Measurements from ENCODE around the gene ADH6. TPM values are rescaled to one million over a fixed set of nuclear protein-coding genes. Genes with fewer than 3 reads are reported as not detected.
"Not testable (repeated sequence)": the region's sequence is repeated elsewhere in the genome, so short reads cannot be mapped to it uniquely, and the experiment has no call there.

ADH6 gene
- total RNA-seq, 1 donor from 2014 or later = not detected

GRCh38 chr4:99201690-99202089 lies 17.4 kb downstream of the ADH6 start:
- no peak for DNase-seq (ENCODE audit: low spot score in 2 of 2)
- FAIRE-seq = no peak

- FAIRE-seq (no peak), DNase-seq (ENCODE audit: low spot score in 2 of 2) (no peak)
Measured at GRCh38 chr4:99200138-99200537, 18.9 kb downstream of the ADH6 start.

- DNase-seq (ENCODE audit: low spot score in 2 of 2) = no peak
- no peak for FAIRE-seq
Measured at GRCh38 chr4:99190336-99190735, 28.7 kb downstream of the ADH6 start.

- DNase-seq (ENCODE audit: low spot score in 2 of 2); FAIRE-seq: not testable (repeated sequence)
Measured at GRCh38 chr4:99189900-99190299, 29.1 kb downstream of the ADH6 start.

- DNase-seq (ENCODE audit: low spot score in 2 of 2) = no peak
- FAIRE-seq = no peak
Measured at GRCh38 chr4:99186029-99186428, 33.0 kb downstream of the ADH6 start.

- FAIRE-seq (no peak), DNase-seq (ENCODE audit: low spot score in 2 of 2) (no peak)
Measured at GRCh38 chr4:99185581-99185980, 33.5 kb downstream of the ADH6 start.

- DNase-seq (ENCODE audit: low spot score in 2 of 2) (no peak), FAIRE-seq (no peak)
Measured at GRCh38 chr4:99180382-99181070, 38.5 kb downstream of the ADH6 start.

GRCh38 chr4:99179626-99180025 lies 39.4 kb downstream of the ADH6 start:
- FAIRE-seq = no peak
- no peak for DNase-seq (ENCODE audit: low spot score in 2 of 2)

- FAIRE-seq = no peak
- no peak for DNase-seq (ENCODE audit: low spot score in 2 of 2)
Measured at GRCh38 chr4:99179178-99179577, 39.9 kb downstream of the ADH6 start.

GRCh38 chr4:99166544-99166943 lies 52.5 kb downstream of the ADH6 start:
- DNase-seq (ENCODE audit: low spot score in 2 of 2) (no peak), FAIRE-seq (no peak)

GRCh38 chr4:99165978-99166377 lies 53.1 kb downstream of the ADH6 start:
- FAIRE-seq (no peak), DNase-seq (ENCODE audit: low spot score in 2 of 2) (no peak)

GRCh38 chr4:99161373-99162099 lies 57.5 kb downstream of the ADH6 start:
- DNase-seq (ENCODE audit: low spot score in 2 of 2) (no peak), FAIRE-seq (no peak)

GRCh38 chr4:99159699-99160098 lies 59.3 kb downstream of the ADH6 start:
- FAIRE-seq (no peak), DNase-seq (ENCODE audit: low spot score in 2 of 2) (no peak)

- FAIRE-seq = no peak
- DNase-seq (ENCODE audit: low spot score in 2 of 2) = no peak
Measured at GRCh38 chr4:99157478-99157935, 61.5 kb downstream of the ADH6 start.

GRCh38 chr4:99156992-99157391 lies 62.1 kb downstream of the ADH6 start:
- DNase-seq (ENCODE audit: low spot score in 2 of 2) = no peak
- no peak for FAIRE-seq

- DNase-seq (ENCODE audit: low spot score in 2 of 2) (no peak), FAIRE-seq (no peak)
Measured at GRCh38 chr4:99154658-99155342, 64.2 kb downstream of the ADH6 start.

Other genes with a start within 250 kb of the ADH6 start
- 22.0 TPM for gene METAP1, start 223.5 kb downstream of the ADH6 start, total RNA-seq
- 113 TPM for gene ADH5, start 130.5 kb downstream of the ADH6 start, total RNA-seq
- not detected for gene ADH4, start 74.9 kb downstream of the ADH6 start, total RNA-seq
- gene ADH1A, start 71.7 kb upstream of the ADH6 start, total RNA-seq = not detected
- not detected for gene ADH1B, start 102.2 kb upstream of the ADH6 start, total RNA-seq
- not detected for gene ADH1C, start 133.5 kb upstream of the ADH6 start, total RNA-seq
- not detected for gene ADH7, start 216.1 kb upstream of the ADH6 start, total RNA-seq